Uterus (tissue), 2 donors: ENCODE results near the gene ELK4.

Experiments used
- CTCF ChIP-seq, 4 experiments: fragments of 200-600 bp in 2 of 4; fragments of 450-650 bp in 2 of 4; sonication (generic) in 2 of 4; IDR thresholded peaks; one replicate each; pipeline ENCODE4 v1.5.1; 2016 to 2019; ENCODE audit warnings: antibody characterized with exemption in 4 of 4, mild to moderate bottlenecking in 2 of 4, moderate library complexity in 1 of 4
- POLR2A ChIP-seq, 2 donors: fragments of 450-650 bp; IDR thresholded peaks; one replicate each; pipeline ENCODE4 v1.6.1; 2016; ENCODE audit warnings: antibody characterized with exemption in 2 of 2, mild to moderate bottlenecking in 1 of 2, moderate library complexity in 1 of 2

GRCh38 chr1:205610036-205610435 lies 21.8 kb downstream of the ELK4 start:
- TF ChIP-seq CTCF (IDR thresholded peaks at IDR 0.05), result no peak
- no peak for TF ChIP-seq POLR2A (IDR thresholded peaks at IDR 0.05)
